SU-DHL-6 (cell line): ENCODE data around the gene CHURC1.

ENCODE experiments used
- CTCF ChIP-seq: fragments of 200-600 bp; sonication (generic); IDR thresholded peaks from one replicate; pipeline ENCODE4 v1.5.1; 2017; ENCODE audit warnings: antibody characterized with exemption, mild to moderate bottlenecking, low read length, moderate library complexity; ENCODE audit not compliant: insufficient read depth, poor library complexity, severe bottlenecking
- EZH2phosphoT487 ChIP-seq: fragments of 200-600 bp; sonication (generic), shearing (Covaris generic); conservative IDR thresholded peaks from 2 replicates; pipeline ENCODE4 v1.6.1; 2018; ENCODE audit warnings: mild to moderate bottlenecking, antibody characterized with exemption, low read length, moderate library complexity, mixed read lengths

DNA sequence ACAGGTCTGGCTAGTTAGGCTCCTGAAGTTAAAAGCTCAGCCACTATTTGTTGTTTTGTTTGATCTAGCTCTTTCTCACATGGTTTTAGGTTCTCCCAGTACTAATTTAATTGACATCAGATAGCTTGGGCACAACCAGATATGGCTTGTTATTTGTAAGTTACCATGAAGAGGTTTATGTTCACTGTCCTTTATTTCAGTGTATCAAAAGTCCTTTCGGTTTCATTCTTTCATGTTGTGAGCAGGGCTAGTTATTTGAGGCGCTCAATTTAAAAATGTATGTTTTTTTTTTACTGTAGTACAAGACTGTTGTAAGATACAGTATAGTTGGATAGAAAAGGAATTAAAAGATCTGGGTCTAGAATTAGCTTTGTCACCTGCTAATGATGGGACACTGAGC lies 21.3 kb downstream of the CHURC1 start:
- TF ChIP-seq CTCF (no peak), EZH2phosphoT487 (no peak)
